Choroid plexus epithelial cell (primary cell): ENCODE measurements around the gene LGALS1.
A peak's percentile ranks its signal among the peaks of the same experiment; 100 is the strongest.

Source experiments
- DNase-seq: peaks from one replicate; pipeline ENCODE4 v3.0.0-alpha.2; 2010; ENCODE audit warnings: low read depth
- H3K4me3 ChIP-seq: 2 replicates; pipeline ENCODE4 v1.5.1; 2011; ENCODE audit warnings: low read depth, mild to moderate bottlenecking, control low read depth, low read length, moderate library complexity
- CTCF ChIP-seq: conservative IDR thresholded peaks from 2 replicates; pipeline ENCODE4 v1.5.1; 2011; ENCODE audit warnings: low read depth, mild to moderate bottlenecking, control low read depth, inconsistent platforms, low read length, moderate library complexity

LGALS1 gene

GRCh38 chr22:37659066-37659896 lies 16.2 kb upstream of the LGALS1 start:
- no peak for TF ChIP-seq CTCF
- H3K4me3 ChIP-seq = peak overlapping the region; percentile 69
- no peak for DNase-seq

- no peak for DNase-seq
- TF ChIP-seq CTCF = no peak
- peak overlapping the region; percentile 69 for H3K4me3 ChIP-seq
These were observed 15.3 kb upstream of the LGALS1 start for GRCh38 chr22:37659897-37660708.

- H3K4me3 ChIP-seq = no peak overlapping the region
- no peak for TF ChIP-seq CTCF
- DNase-seq = no peak
These were observed 14.8 kb upstream of the LGALS1 start for GRCh38 chr22:37660709-37661045.

GRCh38 chr22:37661160-37661924 lies 14.1 kb upstream of the LGALS1 start:
- peak; percentile 84 for DNase-seq
- peak; percentile 80 for TF ChIP-seq CTCF
- H3K4me3 ChIP-seq = no peak overlapping the region

- no peak for TF ChIP-seq CTCF
These were observed 13.4 kb upstream of the LGALS1 start for GRCh38 chr22:37662039-37662438.

GRCh38 chr22:37663521-37664140 lies 11.8 kb upstream of the LGALS1 start:
- no peak for DNase-seq
- no peak for TF ChIP-seq CTCF
- H3K4me3 ChIP-seq = no peak overlapping the region

More at GRCh38 chr22:37662039-37662438, 13.4 kb upstream of the LGALS1 start:
- H3K4me3 ChIP-seq = no peak overlapping the region
- no peak for DNase-seq
